ENCODE data around the gene SH2D1B.

Gene SH2D1B

GRCh38 chr1:162381941-162382750 is 29.8 kb downstream of the SH2D1B start:
- peaks cover 7% of the 10 kb centered on the region; the same call in 1 of the 2 replicates for H3K36me3 ChIP-seq (ENCODE audit: control insufficient read depth, insufficient read depth, low read length)
- H3K27me3 ChIP-seq (ENCODE audit: control insufficient read depth, insufficient read depth, low read length) = no peaks in the 10 kb centered on the region
- no peak overlapping the region for H3K4me3 ChIP-seq (ENCODE audit: low read depth, low read length)
- no peak overlapping the region for H3K27ac ChIP-seq (ENCODE audit: low read depth, low read length)
- H3K9me3 ChIP-seq (ENCODE audit: control insufficient read depth, insufficient read depth, low read length) = no peaks in the 10 kb centered on the region
- H3K4me1 ChIP-seq (ENCODE audit: control insufficient read depth, insufficient read depth, low read length) = no peaks in the 10 kb centered on the region
- H3K9ac ChIP-seq (ENCODE audit: low read depth, low read length) = no peak overlapping the region

GRCh38 chr1:162381383-162381782 is 30.6 kb downstream of the SH2D1B start, which contains the start of gene C1orf226:
C1orf226 (plus strand) TSS chr1:162381728; CDS start chr1:162381902, 174 bp downstream.
- H3K27ac ChIP-seq (ENCODE audit: low read depth, low read length) = no peak within 1 kb of the TSS
- H3K9me3 ChIP-seq (ENCODE audit: control insufficient read depth, insufficient read depth, low read length) = no peaks in the 10 kb centered on the region
- H3K9ac ChIP-seq (ENCODE audit: low read depth, low read length) = no peak within 1 kb of the TSS
- no peaks in the 10 kb centered on the region for H3K27me3 ChIP-seq (ENCODE audit: control insufficient read depth, insufficient read depth, low read length)
- H3K36me3 ChIP-seq (ENCODE audit: control insufficient read depth, insufficient read depth, low read length) = peaks cover 7% of the 10 kb centered on the region; the same call in 1 of the 2 replicates
- no peaks in the 10 kb centered on the region for H3K4me1 ChIP-seq (ENCODE audit: control insufficient read depth, insufficient read depth, low read length)
- H3K4me3 ChIP-seq (ENCODE audit: low read depth, low read length) = no peak within 1 kb of the TSS

GRCh38 chr1:162380061-162380846 is 31.7 kb downstream of the SH2D1B start:
- Histone ChIP-seq H3K4me1 (ENCODE audit: control insufficient read depth, insufficient read depth, low read length) (no peaks in the 10 kb centered on the region), H3K27me3 (ENCODE audit: control insufficient read depth, insufficient read depth, low read length) (no peaks in the 10 kb centered on the region), H3K4me3 (ENCODE audit: low read depth, low read length) (no peak overlapping the region), H3K36me3 (ENCODE audit: control insufficient read depth, insufficient read depth, low read length) (peaks cover 7% of the 10 kb centered on the region; the same call in 1 of the 2 replicates), H3K9ac (ENCODE audit: low read depth, low read length) (no peak overlapping the region), H3K9me3 (ENCODE audit: control insufficient read depth, insufficient read depth, low read length) (no peaks in the 10 kb centered on the region), H3K27ac (ENCODE audit: low read depth, low read length) (no peak overlapping the region)

GRCh38 chr1:162376691-162377090 is 35.2 kb downstream of the SH2D1B start, which contains the start of gene SPATA46:
SPATA46 (minus strand) TSS chr1:162376854; CDS start chr1:162376790, 64 bp downstream.
- Histone ChIP-seq H3K27ac (ENCODE audit: low read depth, low read length) (no peak within 1 kb of the TSS), H3K27me3 (ENCODE audit: control insufficient read depth, insufficient read depth, low read length) (no peaks in the 10 kb centered on the region), H3K9ac (ENCODE audit: low read depth, low read length) (no peak within 1 kb of the TSS), H3K4me3 (ENCODE audit: low read depth, low read length) (no peak within 1 kb of the TSS), H3K9me3 (ENCODE audit: control insufficient read depth, insufficient read depth, low read length) (no peaks in the 10 kb centered on the region), H3K4me1 (ENCODE audit: control insufficient read depth, insufficient read depth, low read length) (no peaks in the 10 kb centered on the region), H3K36me3 (ENCODE audit: control insufficient read depth, insufficient read depth, low read length) (no peaks in the 10 kb centered on the region)

- H3K27me3 ChIP-seq (ENCODE audit: control insufficient read depth, insufficient read depth, low read length) = no peaks in the 10 kb centered on the region
- H3K9ac ChIP-seq (ENCODE audit: low read depth, low read length) = no peak overlapping the region
- H3K36me3 ChIP-seq (ENCODE audit: control insufficient read depth, insufficient read depth, low read length) = no peaks in the 10 kb centered on the region
- H3K9me3 ChIP-seq (ENCODE audit: control insufficient read depth, insufficient read depth, low read length) = no peaks in the 10 kb centered on the region
- no peaks in the 10 kb centered on the region for H3K4me1 ChIP-seq (ENCODE audit: control insufficient read depth, insufficient read depth, low read length)
- H3K27ac ChIP-seq (ENCODE audit: low read depth, low read length) = no peak overlapping the region
- no peak overlapping the region for H3K4me3 ChIP-seq (ENCODE audit: low read depth, low read length)
Observed at GRCh38 chr1:162375463-162375862, 36.5 kb downstream of the SH2D1B start.

GRCh38 chr1:162374406-162374805 is 37.5 kb downstream of the SH2D1B start:
- Histone ChIP-seq H3K4me3 (ENCODE audit: low read depth, low read length) (no peak overlapping the region), H3K9ac (ENCODE audit: low read depth, low read length) (no peak overlapping the region), H3K27ac (ENCODE audit: low read depth, low read length) (no peak overlapping the region), H3K27me3 (ENCODE audit: control insufficient read depth, insufficient read depth, low read length) (no peaks in the 10 kb centered on the region), H3K9me3 (ENCODE audit: control insufficient read depth, insufficient read depth, low read length) (no peaks in the 10 kb centered on the region), H3K4me1 (ENCODE audit: control insufficient read depth, insufficient read depth, low read length) (no peaks in the 10 kb centered on the region), H3K36me3 (ENCODE audit: control insufficient read depth, insufficient read depth, low read length) (no peaks in the 10 kb centered on the region)

GRCh38 chr1:162373541-162374260 is 38.2 kb downstream of the SH2D1B start:
- Histone ChIP-seq H3K27ac (ENCODE audit: low read depth, low read length) (no peak overlapping the region), H3K27me3 (ENCODE audit: control insufficient read depth, insufficient read depth, low read length) (no peaks in the 10 kb centered on the region), H3K9me3 (ENCODE audit: control insufficient read depth, insufficient read depth, low read length) (no peaks in the 10 kb centered on the region), H3K4me3 (ENCODE audit: low read depth, low read length) (no peak overlapping the region), H3K36me3 (ENCODE audit: control insufficient read depth, insufficient read depth, low read length) (no peaks in the 10 kb centered on the region), H3K4me1 (ENCODE audit: control insufficient read depth, insufficient read depth, low read length) (no peaks in the 10 kb centered on the region), H3K9ac (ENCODE audit: low read depth, low read length) (no peak overlapping the region)

- no peaks in the 10 kb centered on the region for H3K9me3 ChIP-seq (ENCODE audit: control insufficient read depth, insufficient read depth, low read length)
- no peaks in the 10 kb centered on the region for H3K27me3 ChIP-seq (ENCODE audit: control insufficient read depth, insufficient read depth, low read length)
- no peaks in the 10 kb centered on the region for H3K4me1 ChIP-seq (ENCODE audit: control insufficient read depth, insufficient read depth, low read length)
- no peak overlapping the region for H3K4me3 ChIP-seq (ENCODE audit: low read depth, low read length)
- H3K9ac ChIP-seq (ENCODE audit: low read depth, low read length) = no peak overlapping the region
- no peak overlapping the region for H3K27ac ChIP-seq (ENCODE audit: low read depth, low read length)
- H3K36me3 ChIP-seq (ENCODE audit: control insufficient read depth, insufficient read depth, low read length) = no peaks in the 10 kb centered on the region
Observed at GRCh38 chr1:162373072-162373427, 38.9 kb downstream of the SH2D1B start.

GRCh38 chr1:162372159-162373071 is 39.5 kb downstream of the SH2D1B start:
- H3K4me1 ChIP-seq (ENCODE audit: control insufficient read depth, insufficient read depth, low read length) = no peaks in the 10 kb centered on the region
- peaks cover 3% of the 10 kb centered on the region; the same call in 1 of the 2 replicates for H3K36me3 ChIP-seq (ENCODE audit: control insufficient read depth, insufficient read depth, low read length)
- no peak overlapping the region for H3K9ac ChIP-seq (ENCODE audit: low read depth, low read length)
- no peaks in the 10 kb centered on the region for H3K27me3 ChIP-seq (ENCODE audit: control insufficient read depth, insufficient read depth, low read length)
- H3K4me3 ChIP-seq (ENCODE audit: low read depth, low read length) = no peak overlapping the region
- no peaks in the 10 kb centered on the region for H3K9me3 ChIP-seq (ENCODE audit: control insufficient read depth, insufficient read depth, low read length)
- H3K27ac ChIP-seq (ENCODE audit: low read depth, low read length) = no peak overlapping the region

- Histone ChIP-seq H3K4me3 (ENCODE audit: low read depth, low read length) (no peak overlapping the region), H3K27me3 (ENCODE audit: control insufficient read depth, insufficient read depth, low read length) (no peaks in the 10 kb centered on the region), H3K36me3 (ENCODE audit: control insufficient read depth, insufficient read depth, low read length) (peaks cover 7% of the 10 kb centered on the region; the same call in 1 of the 2 replicates), H3K4me1 (ENCODE audit: control insufficient read depth, insufficient read depth, low read length) (no peaks in the 10 kb centered on the region), H3K9me3 (ENCODE audit: control insufficient read depth, insufficient read depth, low read length) (no peaks in the 10 kb centered on the region), H3K9ac (ENCODE audit: low read depth, low read length) (no peak overlapping the region), H3K27ac (ENCODE audit: low read depth, low read length) (no peak overlapping the region)
Observed at GRCh38 chr1:162371611-162372010, 40.3 kb downstream of the SH2D1B start.
